ENCODE measurements around the gene G6PC1.
"Not testable (repeated sequence)": the region's sequence is repeated elsewhere in the genome, so short reads cannot be mapped to it uniquely, and the experiment has no call there.

The G6PC1 gene

GRCh38 chr17:42872251-42872965, 28.2 kb upstream of the G6PC1 start:
- no peak for DNase-seq (ENCODE audit: low read depth, low spot score)
- H3K4me3 ChIP-seq (ENCODE audit: low read length): no peak overlapping the region

GRCh38 chr17:42873315-42873714, 27.3 kb upstream of the G6PC1 start:
- no peak overlapping the region for H3K4me3 ChIP-seq (ENCODE audit: low read length)
- DNase-seq (ENCODE audit: low read depth, low spot score): no peak

- not testable (repeated sequence) for H3K4me3 ChIP-seq (ENCODE audit: low read length); DNase-seq (ENCODE audit: low read depth, low spot score)
Measured at GRCh38 chr17:42873932-42874695, 26.5 kb upstream of the G6PC1 start.

- DNase-seq (ENCODE audit: low read depth, low spot score): no peak
- no peak overlapping the region for H3K4me3 ChIP-seq (ENCODE audit: low read length)
Measured at GRCh38 chr17:42877037-42877436, 23.6 kb upstream of the G6PC1 start.

- DNase-seq (ENCODE audit: low read depth, low spot score): no peak
- H3K4me3 ChIP-seq (ENCODE audit: low read length): no peak overlapping the region
Measured at GRCh38 chr17:42878123-42878880, 22.3 kb upstream of the G6PC1 start.

GRCh38 chr17:42878924-42879595, 21.5 kb upstream of the G6PC1 start:
- H3K4me3 ChIP-seq (ENCODE audit: low read length): no peak overlapping the region
- DNase-seq (ENCODE audit: low read depth, low spot score): no peak

GRCh38 chr17:42879596-42879985, 21.0 kb upstream of the G6PC1 start:
- no peak for DNase-seq (ENCODE audit: low read depth, low spot score)
- H3K4me3 ChIP-seq (ENCODE audit: low read length): no peak overlapping the region

GRCh38 chr17:42880776-42881310, 19.8 kb upstream of the G6PC1 start:
- no peak for DNase-seq (ENCODE audit: low read depth, low spot score)
- no peak overlapping the region for H3K4me3 ChIP-seq (ENCODE audit: low read length)

GRCh38 chr17:42881706-42882105, 18.9 kb upstream of the G6PC1 start:
- DNase-seq (ENCODE audit: low read depth, low spot score); H3K4me3 ChIP-seq (ENCODE audit: low read length): not testable (repeated sequence)

- no peak overlapping the region for H3K4me3 ChIP-seq (ENCODE audit: low read length)
- no peak for DNase-seq (ENCODE audit: low read depth, low spot score)
Measured at GRCh38 chr17:42882166-42882565, 18.4 kb upstream of the G6PC1 start.

GRCh38 chr17:42883802-42884558, 16.6 kb upstream of the G6PC1 start:
- no peak overlapping the region for H3K4me3 ChIP-seq (ENCODE audit: low read length)
- no peak for DNase-seq (ENCODE audit: low read depth, low spot score)

- DNase-seq (ENCODE audit: low read depth, low spot score); H3K4me3 ChIP-seq (ENCODE audit: low read length): not testable (repeated sequence)
Measured at GRCh38 chr17:42885806-42886205, 14.8 kb upstream of the G6PC1 start.

- no peak overlapping the region for H3K4me3 ChIP-seq (ENCODE audit: low read length)
- DNase-seq (ENCODE audit: low read depth, low spot score): no peak
Measured at GRCh38 chr17:42886283-42887176, 14.1 kb upstream of the G6PC1 start.

- H3K4me3 ChIP-seq (ENCODE audit: low read length): no peak overlapping the region
- DNase-seq (ENCODE audit: low read depth, low spot score): no peak
Measured at GRCh38 chr17:42889809-42890208, 10.8 kb upstream of the G6PC1 start.

- DNase-seq (ENCODE audit: low read depth, low spot score): no peak
- no peak overlapping the region for H3K4me3 ChIP-seq (ENCODE audit: low read length)
Measured at GRCh38 chr17:42891539-42892152, 9.0 kb upstream of the G6PC1 start.

- DNase-seq (ENCODE audit: low read depth, low spot score): no peak
- H3K4me3 ChIP-seq (ENCODE audit: low read length): no peak overlapping the region
Measured at GRCh38 chr17:42893359-42893758, 7.2 kb upstream of the G6PC1 start.
